GM23338 (cell line): ENCODE results near the gene SOWAHA.

Experiments
- CREB1 ChIP-seq: fragments of 250-450 bp; sonication (Bioruptor Pico); IDR thresholded peaks from 2 replicates; pipeline ENCODE4 v1.5.0; 2020; ENCODE audit warnings: low read depth, mild to moderate bottlenecking, moderate library complexity
- CTCF ChIP-seq, 2 experiments: fragments of 200-600 bp in 1 of 2; sonication (generic) in 1 of 2; conservative IDR thresholded peaks; 2 replicates each; pipeline versions ENCODE4 v1.5.1 to v1.6.1; 2016 to 2017; ENCODE audit warnings: antibody characterized with exemption in 2 of 2, low read depth in 2 of 2, mild to moderate bottlenecking in 2 of 2, moderate library complexity in 1 of 2
- ETS1 ChIP-seq: IDR thresholded peaks from 2 replicates; pipeline ENCODE4 v1.6.1; 2016; ENCODE audit warnings: antibody characterized with exemption
- EZH2 ChIP-seq: fragments of 200-600 bp; sonication (generic); IDR thresholded peaks from one replicate; pipeline ENCODE4 v1.8.0; 2017; ENCODE audit warnings: antibody characterized with exemption, mild to moderate bottlenecking, low read depth; ENCODE audit not compliant: unreplicated experiment
- EZH2phosphoT487 ChIP-seq: fragments of 200-600 bp; sonication (generic); IDR thresholded peaks from one replicate; pipeline ENCODE4 v1.8.1; 2018; ENCODE audit warnings: antibody characterized with exemption; ENCODE audit not compliant: unreplicated experiment
- JUNB ChIP-seq: IDR thresholded peaks from one replicate; pipeline ENCODE4 v1.6.1; 2016; ENCODE audit warnings: antibody characterized with exemption; ENCODE audit not compliant: unreplicated experiment
- POLR2AphosphoS5 ChIP-seq: IDR thresholded peaks from 2 replicates; pipeline ENCODE4 v1.6.1; 2016; ENCODE audit warnings: antibody characterized with exemption, low read depth
- REST ChIP-seq: IDR thresholded peaks from one replicate; pipeline ENCODE4 v1.6.1; 2018; ENCODE audit warnings: antibody characterized with exemption; ENCODE audit not compliant: unreplicated experiment
- ZNF114 ChIP-seq: fragments of 250-450 bp; sonication (Bioruptor Pico); IDR thresholded peaks from 2 replicates; pipeline ENCODE4 v1.5.0; 2020; ENCODE audit warnings: mild to moderate bottlenecking, moderate library complexity
- ZNF462 ChIP-seq: fragments of 250-450 bp; sonication (Bioruptor Pico); IDR thresholded peaks from 2 replicates; pipeline ENCODE4 v1.5.0; 2020; ENCODE audit warnings: mild to moderate bottlenecking, moderate library complexity

GRCh38 chr5:132764671-132765238 lies 48.3 kb upstream of the SOWAHA start:
- TF ChIP-seq CTCF (conservative IDR thresholded peaks at IDR 0.05; ENCODE audit: low read depth in 2 of 2) (no peak), JUNB (no peak), EZH2 (no peak), EZH2phosphoT487 (no peak), ZNF462 (CRISPR knock-in tag) (no peak), ZNF114 (CRISPR knock-in tag) (no peak), ETS1 (no peak), POLR2AphosphoS5 (no peak), REST (no peak), CREB1 (no peak)
